GM18858 (cell line): ENCODE data around the gene TMPO.
"Not testable (repeated sequence)": the region's sequence is repeated elsewhere in the genome, so short reads cannot be mapped to it uniquely, and the experiment has no call there.

Source experiments
- ATAC-seq: cut with Tn5 transposase; IDR thresholded peaks from one replicate; pipeline ENCODE4 v1.9.1; 2021; ENCODE audit not compliant: unreplicated experiment

TMPO gene, protein sequence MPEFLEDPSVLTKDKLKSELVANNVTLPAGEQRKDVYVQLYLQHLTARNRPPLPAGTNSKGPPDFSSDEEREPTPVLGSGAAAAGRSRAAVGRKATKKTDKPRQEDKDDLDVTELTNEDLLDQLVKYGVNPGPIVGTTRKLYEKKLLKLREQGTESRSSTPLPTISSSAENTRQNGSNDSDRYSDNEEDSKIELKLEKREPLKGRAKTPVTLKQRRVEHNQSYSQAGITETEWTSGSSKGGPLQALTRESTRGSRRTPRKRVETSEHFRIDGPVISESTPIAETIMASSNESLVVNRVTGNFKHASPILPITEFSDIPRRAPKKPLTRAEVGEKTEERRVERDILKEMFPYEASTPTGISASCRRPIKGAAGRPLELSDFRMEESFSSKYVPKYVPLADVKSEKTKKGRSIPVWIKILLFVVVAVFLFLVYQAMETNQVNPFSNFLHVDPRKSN

DNA sequence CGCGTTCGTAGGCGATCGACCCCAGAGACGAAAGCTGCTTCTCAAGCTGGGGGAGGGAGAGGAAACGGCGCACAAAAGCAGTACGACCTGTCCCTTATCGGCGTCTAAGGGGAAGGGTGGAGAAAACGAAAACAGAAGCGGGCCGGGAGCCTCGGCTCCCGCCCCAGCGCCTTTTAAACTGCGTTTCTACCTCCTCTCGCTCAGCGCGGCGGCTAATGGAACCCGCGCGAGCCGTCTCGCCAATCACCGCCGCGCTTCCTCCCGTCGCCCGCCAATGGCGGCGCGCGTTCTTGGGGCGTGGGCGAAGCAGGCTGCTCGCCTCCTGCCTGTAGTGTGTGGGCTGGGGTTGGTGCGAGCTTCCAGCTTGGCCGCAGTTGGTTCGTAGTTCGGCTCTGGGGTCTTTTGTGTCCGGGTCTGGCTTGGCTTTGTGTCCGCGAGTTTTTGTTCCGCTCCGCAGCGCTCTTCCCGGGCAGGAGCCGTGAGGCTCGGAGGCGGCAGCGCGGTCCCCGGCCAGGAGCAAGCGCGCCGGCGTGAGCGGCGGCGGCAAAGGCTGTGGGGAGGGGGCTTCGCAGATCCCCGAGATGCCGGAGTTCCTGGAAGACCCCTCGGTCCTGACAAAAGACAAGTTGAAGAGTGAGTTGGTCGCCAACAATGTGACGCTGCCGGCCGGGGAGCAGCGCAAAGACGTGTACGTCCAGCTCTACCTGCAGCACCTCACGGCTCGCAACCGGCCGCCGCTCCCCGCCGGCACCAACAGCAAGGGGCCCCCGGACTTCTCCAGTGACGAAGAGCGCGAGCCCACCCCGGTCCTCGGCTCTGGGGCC is at the start of gene TMPO:
TMPO (plus strand) TSS at position 304 of the 824 bp plus-strand sequence; CDS start at position 582, 278 bp downstream.
- ATAC-seq, result peak; percentile 81

DNA sequence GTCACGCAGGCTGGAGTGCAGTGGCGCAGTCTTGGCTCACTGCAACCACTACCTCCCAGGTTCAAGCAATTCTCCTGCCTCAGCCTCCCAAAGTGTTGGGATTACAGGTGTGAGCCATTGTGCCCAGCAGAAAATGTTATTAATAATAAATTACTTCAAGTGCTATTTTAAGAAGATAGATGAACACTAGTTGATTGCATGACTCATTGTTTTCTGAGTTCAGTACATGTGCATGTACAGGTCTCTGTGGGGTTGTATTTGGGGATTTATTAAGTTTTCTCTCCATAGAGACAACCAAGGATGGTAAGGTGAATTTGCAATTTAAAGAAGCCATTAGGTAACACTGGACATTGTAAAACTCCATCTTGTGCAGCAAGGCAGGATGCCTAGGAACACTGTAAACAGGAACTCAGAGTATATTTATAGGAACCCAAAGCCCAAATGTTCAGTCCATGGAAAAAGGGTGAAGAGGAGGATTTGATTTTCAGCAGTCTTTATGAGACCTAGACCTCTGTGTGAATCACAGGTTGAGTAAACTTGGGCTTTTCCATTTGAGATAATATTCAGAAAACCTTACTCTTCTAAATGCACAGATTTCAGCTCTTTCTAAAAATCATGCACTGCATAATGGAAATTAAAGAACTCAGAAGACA is 49.3 kb upstream of the TMPO start:
- no peak for ATAC-seq

DNA sequence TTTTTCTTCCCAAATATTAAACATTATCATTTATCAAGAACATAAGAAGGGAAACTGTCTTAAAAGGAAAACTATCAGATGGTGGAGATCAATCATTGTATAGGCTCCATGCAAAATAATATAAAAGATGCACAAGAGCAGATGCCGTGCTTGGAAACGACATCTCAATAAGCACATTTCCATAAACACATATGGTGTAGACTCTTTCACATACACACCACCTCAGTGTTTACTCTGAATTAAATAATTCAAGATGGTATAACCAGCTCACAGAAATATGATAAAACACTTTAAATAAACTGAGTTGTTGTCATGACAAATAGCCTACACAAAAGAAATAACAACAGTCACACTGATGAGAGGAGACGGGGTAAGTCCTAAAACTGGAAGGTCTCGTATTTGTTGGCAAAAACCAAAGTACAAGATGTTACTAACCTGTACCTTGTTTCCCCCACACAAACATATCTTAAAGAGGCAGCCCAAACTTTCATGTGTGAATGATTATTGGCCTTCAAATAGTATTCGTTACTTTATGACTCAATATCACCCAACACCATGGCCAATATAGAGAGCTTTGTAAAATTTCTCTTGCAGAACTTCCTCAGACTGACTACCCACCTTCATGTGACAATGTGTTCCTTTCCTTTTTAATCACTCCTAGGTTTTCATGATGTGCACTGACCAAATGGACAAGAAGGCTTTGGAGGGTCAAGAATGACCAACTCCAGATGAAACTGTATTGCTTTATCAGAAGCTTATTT is 48.6 kb upstream of the TMPO start:
- ATAC-seq, result no peak

DNA sequence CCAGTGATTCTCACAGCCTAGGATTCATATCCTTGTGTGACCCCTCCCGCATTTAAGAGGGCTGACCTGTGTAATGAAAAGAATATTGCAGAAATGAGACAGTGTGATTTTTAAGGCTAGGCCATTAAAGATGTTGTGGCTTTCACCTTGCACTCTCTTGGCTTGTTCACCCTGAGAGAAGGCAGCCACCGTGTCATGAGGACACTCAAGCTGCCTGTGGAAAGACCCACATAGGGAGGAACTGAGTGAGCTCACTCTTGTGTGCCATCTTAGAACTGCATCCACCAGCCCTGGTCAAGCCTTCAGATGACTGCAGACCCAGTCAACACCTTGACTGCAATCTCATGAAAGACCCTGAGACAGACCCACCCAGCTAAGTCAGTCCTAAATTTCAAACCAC is 46.3 kb upstream of the TMPO start:
- no peak for ATAC-seq

DNA sequence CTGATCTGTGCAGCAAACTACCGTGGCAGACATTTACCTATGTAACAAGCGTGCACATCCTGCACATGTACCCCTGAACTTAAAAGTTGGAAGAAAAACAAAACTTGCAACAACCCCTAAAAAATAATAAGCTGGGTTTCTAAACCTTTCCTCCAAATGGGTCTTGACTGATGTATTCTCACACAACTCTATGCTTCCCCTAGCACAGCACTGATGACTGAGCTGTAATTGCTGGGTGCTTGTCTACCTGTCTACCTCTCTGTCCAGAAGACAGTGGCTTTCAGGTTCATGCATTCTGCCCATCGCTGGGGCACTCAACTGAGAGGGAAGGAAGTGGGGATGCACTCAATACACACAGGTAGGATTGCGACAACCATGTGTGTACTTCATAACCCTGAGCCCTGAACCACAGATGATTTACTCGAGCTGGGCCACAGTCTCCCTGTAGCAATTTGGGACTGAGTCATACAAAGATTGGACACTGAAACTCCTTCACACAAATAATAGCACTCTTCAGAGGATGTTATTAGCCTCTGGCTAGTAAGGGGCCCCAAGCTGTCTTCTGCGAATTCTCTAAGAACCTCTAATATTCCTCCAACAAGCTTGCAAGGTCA is 44.8 kb upstream of the TMPO start:
- peak; percentile 54 for ATAC-seq

DNA sequence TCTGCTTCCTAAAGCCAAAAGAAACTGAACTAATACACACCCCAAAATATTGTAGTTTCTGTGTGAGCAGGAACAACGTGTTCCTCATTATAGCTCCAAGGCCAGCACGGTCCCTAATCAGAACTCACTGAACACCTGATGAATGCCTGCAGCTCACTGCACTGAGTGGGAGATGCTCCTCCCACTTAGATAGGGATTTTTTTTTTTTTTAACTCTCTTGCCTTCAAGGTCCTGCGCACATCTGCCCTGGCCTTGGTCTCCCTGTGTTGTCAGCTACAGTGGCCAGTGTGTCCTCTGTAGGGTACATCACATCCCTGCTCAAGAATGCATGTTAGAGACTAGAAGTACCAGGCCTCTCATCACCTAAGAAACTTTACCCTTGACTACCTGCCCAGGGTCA is 44.3 kb upstream of the TMPO start:
- ATAC-seq, result peak; percentile 29

DNA sequence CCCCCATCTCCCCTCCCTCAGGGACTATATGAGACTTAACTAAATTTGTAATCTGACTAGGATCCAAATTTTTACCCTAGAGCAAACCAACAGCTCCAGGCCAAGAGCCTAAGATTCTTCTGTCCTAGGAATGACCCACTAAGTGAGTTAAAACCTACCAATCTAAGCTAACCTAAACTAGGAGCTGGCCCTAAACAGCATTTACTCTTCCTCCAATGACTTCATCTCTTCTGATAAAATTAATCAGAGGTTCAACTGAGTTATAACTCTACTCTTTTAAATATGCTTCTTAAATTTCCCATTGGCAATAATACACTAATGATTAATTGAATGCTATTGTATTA is 39.9 kb upstream of the TMPO start:
- no peak for ATAC-seq

DNA sequence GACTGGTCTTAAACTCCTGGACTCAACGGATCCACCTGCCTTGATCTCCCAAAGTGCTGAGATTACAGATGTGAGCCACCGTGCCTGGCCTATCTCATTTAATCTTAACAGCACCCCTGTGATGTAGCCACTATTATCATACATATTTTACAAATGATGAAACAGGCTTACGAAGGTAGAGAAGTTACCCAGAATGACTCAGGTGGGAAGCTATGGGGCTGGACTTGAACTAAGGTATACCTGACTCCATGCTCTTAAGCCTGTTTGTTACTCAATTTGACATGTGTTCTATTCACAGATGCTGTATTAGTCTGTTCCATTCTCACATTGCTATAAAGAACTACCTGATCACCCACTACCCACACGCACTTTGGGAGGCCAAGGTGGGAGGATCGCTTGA is 36.8 kb upstream of the TMPO start:
- no peak for ATAC-seq

DNA sequence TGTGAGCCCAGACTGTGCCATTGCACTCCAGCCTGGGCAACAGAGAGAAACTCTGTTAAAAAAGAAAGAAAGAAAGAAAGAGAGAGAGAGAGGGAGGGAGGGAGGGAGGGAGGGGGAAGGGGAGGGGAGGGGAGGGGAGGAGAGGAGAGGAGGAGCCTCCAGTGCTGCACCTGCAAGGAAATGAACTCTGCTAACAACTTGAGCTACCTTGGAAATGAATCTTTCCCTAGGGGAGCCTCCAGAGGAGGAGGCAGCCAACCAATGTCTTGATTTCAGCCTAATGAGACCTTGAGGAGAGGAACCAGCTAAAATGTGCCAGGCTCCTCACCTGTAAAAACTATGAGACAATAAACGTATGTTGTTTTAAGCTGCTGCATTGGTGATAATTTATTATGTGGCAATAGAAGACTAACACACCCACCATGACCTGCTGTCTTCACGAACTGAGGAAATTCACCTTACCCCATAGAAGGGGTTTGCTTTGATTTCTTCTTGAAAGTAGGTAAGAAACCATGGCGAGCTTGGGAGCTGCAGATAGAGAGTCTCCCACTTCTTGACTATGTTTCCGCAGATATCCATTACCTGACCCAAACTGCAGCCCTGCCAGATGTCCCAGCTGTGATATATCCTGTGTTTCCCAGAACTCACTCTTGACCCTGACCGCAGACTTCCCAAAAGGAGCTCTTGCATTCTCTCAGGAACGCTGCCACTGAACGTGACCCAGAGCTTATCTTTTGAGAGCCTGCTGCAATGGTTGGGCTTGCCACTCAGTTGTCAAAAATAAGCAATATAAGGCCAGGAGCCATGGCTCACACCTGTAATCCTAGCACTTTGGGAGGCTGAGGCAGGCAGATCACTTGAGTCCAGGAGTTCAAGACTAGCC is 31.5 kb upstream of the TMPO start:
- no peak for ATAC-seq

DNA sequence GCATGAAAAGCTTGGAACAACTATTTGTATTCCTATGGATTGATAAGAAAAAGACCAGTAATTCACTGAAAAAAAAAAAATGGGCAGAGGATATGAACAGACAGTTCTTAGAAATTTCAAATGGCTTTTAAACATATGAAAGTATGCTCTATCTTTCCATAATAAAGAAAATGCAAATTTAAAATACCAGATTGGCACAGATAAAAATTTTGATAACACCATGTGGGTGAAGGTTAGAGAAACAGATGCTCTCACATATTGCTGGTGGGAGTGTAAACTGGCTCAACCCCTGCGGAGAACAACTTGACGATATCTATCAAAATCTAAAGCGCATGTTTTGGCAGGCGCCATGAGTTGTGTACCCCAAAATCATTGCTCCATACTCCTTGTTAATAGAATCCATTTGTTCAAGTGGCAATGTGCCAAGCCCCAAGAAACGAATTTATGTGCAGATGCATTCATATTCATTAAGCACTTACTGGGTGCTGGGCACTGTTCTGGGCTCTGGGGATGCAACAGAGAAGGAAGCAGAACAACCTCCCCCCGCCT is 29.5 kb upstream of the TMPO start:
- ATAC-seq, result no peak

DNA sequence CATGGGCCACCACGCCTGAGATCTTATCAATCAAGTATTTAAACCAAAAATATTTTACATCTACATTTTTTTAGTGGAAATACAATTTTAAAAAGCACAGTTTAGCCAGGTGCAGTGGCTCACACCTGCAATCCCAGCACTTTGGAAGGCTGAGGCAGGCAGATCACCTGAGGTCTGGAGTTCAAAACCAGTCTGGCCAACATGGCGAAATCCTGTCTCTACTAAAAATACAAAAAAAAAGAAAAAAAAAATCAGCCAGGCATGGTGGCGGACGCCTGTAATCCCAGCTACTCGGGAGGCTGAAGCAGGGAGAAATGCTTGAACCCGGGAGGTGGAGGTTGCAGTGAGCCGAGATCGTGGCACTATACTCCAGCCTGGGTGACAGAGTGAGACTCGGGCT is 27.0 kb upstream of the TMPO start:
- not testable (repeated sequence) for ATAC-seq

DNA sequence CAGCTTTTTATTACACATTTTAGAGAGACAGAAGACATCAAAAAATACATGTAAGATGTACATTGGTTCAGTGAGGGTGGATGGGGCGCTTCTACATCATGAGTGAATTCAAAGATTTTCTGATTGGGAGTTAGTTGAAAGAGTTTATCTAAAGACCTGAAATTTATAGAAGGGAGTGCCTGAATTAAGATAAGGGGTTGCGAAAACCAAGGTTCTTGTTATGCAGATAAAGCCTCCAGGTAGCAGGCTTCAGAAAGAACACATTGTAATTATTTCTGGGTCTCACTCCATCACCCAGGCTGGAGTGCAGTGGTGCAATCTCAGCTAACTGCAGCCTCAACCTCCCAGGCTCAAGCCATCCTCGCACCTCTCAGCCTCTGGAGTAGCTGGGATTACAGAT is 26.2 kb upstream of the TMPO start:
- ATAC-seq, result no peak

DNA sequence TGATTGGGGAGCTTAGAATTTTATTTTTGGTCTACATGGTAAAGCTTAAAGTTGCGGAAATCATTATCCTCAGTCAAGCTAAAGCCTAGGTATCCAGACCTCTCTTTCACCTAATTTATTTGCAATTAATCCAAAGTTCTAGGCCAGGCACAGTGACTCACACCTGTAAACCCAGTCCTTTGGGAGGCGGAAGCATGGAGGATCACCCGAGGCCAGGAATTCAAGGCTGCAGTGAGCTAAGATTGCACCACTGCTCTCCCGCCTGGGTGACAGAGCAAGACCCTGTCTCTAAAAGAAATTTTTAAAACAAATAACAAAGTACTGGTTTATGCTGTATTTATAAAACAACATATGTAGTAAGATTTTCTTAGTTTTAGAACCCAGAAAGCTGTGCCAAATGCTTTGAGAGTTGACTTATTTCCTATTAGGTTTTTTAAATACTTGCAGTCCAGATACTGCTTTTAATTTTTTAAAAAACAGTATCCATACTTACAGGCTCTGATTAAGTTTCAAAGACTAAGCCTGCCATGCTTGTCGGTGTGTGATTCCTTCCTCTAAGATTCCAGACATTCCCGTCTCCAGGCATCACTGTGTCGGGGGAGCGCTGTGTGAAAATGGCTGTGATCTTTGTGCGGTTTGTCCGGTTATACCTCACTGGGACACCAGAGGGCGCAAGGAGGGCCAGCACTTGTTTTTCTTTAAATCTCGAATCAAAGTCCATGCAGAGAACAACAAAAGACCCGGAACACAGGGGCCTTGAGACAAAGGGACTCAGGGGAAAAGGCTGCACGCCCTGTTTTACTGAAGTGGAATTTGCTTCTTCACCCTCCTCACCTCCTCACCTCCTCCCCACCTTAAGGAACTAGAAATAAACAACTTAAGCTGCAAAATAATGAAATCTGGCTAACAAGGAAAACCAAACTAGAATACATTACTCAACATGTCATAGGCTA is 24.6 kb upstream of the TMPO start:
- ATAC-seq, result peak; percentile 80

DNA sequence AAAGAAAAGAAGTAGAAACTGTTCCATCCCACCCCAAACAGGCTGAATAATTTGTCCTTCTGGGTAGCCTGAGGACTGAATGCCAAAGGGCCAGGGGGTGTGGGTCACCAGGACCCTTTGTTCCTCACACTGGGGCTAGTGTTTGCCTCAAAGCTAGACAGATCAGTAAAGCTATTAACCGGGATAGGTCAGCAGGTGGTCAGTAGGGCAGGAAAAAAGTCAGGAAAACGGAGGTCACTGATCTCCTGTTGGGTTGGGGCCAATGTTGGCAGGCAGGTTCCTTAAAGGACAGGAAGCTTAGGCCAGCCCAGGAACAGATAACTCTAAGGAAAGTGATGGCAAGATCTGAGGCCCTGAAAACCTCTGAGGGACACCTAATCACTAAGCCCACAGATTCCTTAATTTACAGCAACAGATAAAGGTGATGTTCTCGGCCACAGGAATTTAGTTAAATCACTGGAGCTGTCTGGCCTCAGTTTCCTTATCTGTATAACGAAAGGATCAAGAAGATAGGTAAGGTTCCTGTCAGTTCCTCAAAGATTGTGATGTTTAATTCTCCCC is 22.7 kb upstream of the TMPO start:
- ATAC-seq, result no peak

DNA sequence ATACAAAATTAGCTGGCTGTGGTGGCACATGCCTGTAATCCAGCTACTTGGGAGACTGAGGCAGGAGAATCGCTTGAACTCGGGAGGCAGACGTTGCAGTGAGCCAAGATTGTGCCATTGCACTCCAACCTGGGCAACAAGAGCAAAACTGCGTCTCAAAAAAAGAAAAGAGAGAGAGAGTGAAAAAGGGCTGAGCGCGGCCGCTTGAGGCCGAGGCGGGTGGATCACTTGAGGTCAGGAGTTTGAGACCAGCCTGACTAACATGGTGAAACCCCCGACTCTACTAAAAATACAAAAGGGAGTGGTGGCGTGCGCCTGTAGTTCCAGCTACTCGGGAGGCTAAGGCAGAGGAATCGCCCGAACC is 14.1 kb upstream of the TMPO start:
- not testable (repeated sequence) for ATAC-seq

DNA sequence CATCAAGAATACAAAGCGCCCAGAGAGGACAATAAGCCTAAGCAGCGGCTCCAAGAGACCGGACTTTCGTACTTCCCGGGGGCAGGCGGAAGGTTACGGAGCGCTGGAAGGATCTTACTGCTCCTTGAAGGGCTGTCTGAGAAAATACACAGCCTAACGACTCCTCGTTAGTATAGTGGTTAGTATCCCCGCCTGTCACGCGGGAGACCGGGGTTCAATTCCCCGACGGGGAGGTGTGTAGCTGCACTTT is 12.1 kb upstream of the TMPO start:
- ATAC-seq, result peak; percentile 55

DNA sequence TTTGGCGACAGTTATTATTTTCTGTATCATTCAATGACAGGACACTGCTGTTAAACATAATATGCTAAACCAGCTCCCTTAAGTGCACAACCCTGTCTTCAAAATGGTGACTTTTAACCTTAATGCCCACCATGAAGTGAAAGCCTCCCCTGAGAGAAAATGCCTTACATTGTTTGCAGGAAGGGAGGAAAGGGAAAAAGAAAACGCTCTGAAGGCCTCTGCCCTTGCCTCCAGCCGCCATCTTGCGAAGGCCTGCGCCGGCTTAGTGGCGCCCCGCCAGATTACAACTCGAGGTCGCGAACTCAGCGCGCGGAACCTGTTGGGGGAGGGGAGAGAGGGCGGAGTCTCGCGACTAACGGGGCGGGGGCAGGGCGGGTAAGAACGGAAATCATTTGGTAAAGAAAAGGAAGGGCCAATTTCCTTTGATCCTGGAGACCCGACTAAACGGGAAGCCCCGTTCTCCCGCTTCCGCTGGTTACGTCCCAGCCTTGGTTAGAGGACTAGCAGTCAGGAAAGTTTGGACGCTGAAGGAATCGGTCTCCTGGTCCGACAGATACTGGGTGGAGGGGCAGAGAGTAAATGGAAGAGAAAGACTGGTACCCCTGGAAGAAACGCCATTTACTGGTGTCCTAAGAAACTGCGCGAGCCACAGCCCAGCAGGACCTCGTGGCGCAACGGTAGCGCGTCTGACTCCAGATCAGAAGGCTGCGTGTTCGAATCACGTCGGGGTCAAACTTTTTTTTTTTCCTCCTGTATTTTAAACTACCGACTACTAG is 11.6 kb upstream of the TMPO start:
- ATAC-seq, result peak; percentile 47

DNA sequence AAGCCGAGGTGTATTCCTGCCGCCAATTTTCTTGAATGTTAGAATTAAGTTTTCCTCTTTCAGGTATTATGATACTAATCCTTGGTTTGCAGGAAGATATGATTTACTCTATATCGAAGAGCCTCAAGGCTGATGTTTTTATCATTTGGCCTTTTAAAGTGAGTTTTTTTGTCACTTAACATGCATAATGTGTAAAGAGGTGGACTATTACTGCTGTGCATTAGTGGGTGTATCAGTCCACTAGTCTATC is 11.1 kb upstream of the TMPO start:
- peak; percentile 5 for ATAC-seq
